GM12873 (cell line): ENCODE data around the gene ANKRD65.

Source experiments
- TF ChIP-seq, protein P1 (sequence below): IDR thresholded peaks from 2 replicates; pipeline ENCODE4 v1.5.1; 2012; ENCODE audit warnings: low read depth, mild to moderate bottlenecking, moderate library complexity, low read length, control low read depth; ENCODE audit not compliant: insufficient read depth; ENCODE audit errors: missing control alignments

Gene ANKRD65

DNA sequence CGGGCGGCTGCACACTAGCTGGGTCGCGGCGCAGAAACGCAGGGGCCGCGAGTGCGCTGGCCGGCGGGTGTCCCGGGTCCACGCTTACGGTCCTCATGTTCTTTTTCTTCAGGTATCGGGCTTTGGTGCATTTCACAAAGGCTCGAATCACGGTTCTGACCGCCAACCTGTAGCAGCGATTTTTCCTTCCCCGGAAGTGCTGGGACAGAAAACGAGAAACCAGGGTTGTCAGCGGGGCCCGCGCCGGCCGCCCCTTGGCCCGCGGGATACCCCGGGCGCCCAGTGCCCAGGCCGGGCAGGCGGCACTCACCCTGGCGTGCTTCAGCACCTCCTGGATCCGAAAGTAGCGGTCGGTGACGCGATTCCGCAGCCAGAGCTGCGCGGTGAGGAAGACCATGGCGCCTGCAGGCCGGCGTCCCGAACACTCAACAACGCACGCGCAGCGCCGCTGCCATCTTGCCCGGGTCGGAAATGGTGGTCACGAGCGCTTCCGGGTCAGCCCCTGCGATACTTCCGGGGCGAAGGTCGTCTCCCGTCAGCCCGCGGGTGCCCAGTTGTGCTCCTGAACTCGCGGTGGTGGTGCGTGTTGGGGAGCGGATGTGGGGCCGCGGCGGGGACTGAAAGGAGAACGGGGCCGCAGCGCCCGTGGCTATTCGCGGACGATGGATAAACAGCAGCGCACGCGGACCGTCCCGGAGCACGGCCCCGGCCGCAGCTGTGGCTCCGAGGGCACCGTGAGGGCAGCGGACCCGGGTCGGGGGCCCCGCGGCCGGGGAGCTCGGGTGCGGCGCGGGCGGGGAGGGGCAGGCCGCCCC, 14.0 kb downstream of the ANKRD65 start, which contains the start of gene MRPL20:
Gene MRPL20, minus strand, starts transcription at position 473 of the 815 bp plus-strand sequence. Its CDS starts 76 bp downstream, at position 397.
- TF ChIP-seq, protein P1, sequence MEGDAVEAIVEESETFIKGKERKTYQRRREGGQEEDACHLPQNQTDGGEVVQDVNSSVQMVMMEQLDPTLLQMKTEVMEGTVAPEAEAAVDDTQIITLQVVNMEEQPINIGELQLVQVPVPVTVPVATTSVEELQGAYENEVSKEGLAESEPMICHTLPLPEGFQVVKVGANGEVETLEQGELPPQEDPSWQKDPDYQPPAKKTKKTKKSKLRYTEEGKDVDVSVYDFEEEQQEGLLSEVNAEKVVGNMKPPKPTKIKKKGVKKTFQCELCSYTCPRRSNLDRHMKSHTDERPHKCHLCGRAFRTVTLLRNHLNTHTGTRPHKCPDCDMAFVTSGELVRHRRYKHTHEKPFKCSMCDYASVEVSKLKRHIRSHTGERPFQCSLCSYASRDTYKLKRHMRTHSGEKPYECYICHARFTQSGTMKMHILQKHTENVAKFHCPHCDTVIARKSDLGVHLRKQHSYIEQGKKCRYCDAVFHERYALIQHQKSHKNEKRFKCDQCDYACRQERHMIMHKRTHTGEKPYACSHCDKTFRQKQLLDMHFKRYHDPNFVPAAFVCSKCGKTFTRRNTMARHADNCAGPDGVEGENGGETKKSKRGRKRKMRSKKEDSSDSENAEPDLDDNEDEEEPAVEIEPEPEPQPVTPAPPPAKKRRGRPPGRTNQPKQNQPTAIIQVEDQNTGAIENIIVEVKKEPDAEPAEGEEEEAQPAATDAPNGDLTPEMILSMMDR, result no peak

DNA sequence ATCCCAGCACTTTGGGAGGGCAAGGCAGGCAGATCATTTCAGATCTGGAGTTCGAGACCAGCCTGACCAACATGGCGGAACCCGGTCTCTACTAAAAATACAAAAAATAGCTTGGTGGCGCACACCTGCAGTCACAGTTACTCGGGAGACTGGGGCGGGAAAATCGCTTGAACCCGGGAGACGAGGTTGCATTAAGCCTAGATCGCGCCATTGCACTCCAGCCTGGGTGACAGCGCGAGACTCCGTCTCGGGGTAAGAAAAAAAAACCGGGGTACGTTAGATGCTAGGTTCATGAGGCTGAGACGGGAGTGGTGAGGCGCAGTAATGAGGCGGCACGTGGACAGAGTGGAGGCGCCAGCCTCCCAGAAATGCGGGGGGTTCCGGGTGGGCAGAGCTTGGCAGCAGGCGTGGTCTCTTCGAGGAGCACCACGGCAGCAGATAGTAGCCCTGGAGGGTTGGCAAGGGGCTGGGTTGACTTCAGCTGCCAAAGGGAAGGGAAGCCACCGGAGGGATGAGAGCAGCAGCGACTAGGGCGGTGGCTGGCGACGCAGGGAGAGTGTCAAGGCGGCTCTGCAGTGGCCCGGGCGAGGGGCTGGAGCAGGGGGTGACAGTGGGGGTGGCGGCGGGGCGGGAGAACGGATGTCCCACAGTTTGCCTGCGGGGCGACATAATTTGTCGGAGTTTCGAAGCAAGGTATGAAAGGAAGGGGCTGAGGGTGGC, 14.8 kb downstream of the ANKRD65 start:
- TF ChIP-seq, protein P1, result no peak

DNA sequence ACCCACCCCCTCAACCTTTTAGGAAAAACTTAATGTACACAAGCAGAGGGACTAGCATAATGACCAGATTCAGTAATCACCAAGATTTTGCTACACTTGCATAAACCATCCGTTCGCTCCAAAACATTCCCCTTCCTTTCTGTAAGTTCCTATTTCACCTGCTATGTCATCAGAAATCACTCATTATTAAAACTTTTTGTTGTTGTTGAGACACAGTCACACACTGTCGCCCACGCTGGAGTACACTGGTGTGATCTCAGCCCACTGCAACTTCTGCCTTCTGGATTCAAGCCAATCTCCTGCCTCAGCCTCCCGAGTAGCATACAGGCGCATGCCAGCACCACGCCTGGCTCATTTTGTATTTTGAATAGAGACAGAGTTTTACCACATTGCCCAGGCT, 17.4 kb downstream of the ANKRD65 start:
- TF ChIP-seq, protein P1, result no peak

DNA sequence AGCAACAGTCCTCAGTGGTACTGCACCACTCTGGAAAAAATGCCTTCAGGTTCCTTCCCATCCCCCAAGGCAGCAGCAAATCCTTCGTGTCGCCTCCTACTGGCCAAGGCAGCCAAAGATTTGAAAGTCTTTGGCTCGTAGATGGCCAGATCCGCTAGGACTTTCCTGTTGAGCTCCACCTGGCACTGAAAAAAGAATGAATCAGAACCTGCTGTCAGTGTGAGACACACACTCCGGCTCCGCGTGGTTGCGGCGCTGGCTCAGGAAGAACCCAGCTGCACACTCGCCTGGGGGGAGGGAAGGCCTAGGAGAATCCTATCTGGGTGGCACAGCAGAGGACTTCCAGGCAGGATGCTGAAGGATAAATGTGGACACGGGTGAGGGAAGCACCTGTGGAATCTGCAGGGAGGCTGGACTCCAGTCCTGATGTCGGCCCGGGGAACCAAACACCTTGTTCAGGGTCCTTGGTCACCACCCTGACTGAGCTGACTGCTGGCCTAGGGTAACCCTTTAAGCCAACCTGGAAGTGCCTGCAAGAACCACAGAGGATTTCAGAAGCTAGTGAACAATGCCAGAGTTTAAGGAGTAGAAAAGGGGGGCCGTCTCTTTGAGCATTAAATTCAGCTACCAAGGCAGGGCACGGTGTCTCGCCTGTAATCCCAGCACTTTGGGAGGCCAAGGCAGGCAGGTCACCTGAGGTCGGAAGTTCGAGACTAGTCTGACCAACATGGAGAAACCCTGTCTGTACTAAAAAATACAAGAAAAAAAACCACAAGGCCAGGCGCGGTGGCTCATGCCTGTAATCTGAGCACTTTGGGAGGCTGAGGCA, 18.8 kb downstream of the ANKRD65 start:
- TF ChIP-seq, protein P1, result peak; percentile 68

DNA sequence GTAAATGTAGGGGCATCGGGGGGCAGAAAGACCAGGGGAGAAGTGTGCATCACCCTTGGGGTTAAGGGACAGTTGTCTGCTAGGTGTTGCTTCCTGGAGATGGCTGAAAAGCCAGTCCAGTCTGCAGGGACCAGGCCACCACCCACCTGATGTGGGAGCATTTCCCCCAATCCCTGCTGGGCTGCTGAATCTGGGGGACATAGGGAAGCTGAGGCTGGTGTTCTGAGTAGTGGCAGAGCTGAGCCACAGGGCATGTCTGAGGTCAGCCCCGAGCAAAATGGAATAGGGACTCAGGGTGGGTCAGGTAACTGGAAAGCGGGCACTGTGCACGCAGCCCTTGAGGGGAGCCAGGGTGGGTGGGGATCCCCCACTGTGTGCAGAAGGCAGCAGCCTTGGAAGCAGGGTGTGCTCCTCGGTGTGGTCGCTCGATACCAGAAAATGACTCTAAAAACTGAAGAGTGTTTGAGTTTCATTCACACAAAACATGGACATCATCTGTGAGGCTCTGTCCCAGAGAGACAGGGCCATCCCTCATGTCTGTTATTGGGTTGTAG, 19.5 kb downstream of the ANKRD65 start:
- TF ChIP-seq, protein P1, result no peak

DNA sequence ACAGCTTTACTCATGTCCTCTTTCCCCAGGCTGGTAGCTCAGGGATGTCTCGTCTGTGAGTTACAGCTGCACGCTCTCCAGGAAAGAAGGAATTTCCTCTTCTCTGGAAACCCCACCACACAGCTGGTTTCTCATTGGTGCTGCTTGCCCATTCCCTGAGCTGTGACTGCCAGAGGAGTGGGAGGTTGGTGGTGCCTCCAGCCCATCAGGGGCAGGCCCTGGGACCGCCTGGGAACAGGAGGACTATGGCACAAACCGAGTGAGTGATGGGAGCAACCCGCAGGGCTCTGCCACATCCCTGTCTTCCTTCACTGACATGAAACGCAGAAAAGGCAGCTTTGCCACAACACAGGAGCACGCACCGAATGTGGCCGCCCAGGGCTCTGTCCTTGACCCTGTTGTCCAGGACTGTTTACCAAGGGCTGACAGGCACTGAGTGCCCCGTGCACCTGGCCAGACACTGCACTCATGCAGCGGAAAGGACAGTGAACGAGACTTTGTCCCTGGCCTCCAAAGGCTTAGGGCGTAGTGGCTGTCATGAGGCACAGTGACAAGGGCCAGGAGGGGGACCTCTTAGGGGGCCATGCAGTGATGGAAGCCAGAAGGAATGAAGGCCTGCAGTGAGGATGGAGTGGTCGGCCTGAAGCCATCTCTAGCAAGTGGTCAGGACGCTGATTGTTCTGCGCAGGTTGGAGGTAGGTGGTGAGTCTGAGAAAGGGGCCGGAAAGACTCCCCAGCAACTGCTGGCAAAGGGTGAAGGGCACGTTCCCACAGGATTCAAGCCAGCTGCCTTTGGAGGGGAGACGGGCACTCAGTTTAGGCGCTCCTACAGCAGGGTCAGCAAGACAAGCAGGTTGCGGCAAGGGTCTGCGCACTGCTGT, 20.3 kb downstream of the ANKRD65 start:
- TF ChIP-seq, protein P1, result no peak
